Activated CD4-positive, CD25-positive, alpha-beta regulatory T cell (primary cell): Measurements from ENCODE around the gene NAIP.
"Not testable (repeated sequence)": the region's sequence is repeated elsewhere in the genome, so short reads cannot be mapped to it uniquely, and the experiment has no call there.

ENCODE experiments used
- DNase-seq, 4 experiments: peaks; one replicate each; lab custom pipeline; 2025; lab: John Stamatoyannopoulos, UW

NAIP gene

GRCh38 chr5:71025289-71025953 is at the start of gene NAIP:
Gene NAIP, minus strand, starts transcription at chr5:71025339. Its CDS starts 12,424 bp downstream, at chr5:71012915.
- DNase-seq = not testable (repeated sequence)

GRCh38 chr5:71067262-71067928 is 42.3 kb upstream of the NAIP start, which contains the start of gene GTF2H2:
Gene GTF2H2, minus strand, starts transcription at chr5:71067676. Its CDS starts 4,913 bp downstream, at chr5:71062763.
- not testable (repeated sequence) for DNase-seq

- not testable (repeated sequence) for DNase-seq
Measured at GRCh38 chr5:71061322-71061721, 36.2 kb upstream of the NAIP start.

GRCh38 chr5:71059426-71059825 is 34.3 kb upstream of the NAIP start:
- DNase-seq = not testable (repeated sequence)

GRCh38 chr5:71044808-71045207 is 19.7 kb upstream of the NAIP start:
- not testable (repeated sequence) for DNase-seq

GRCh38 chr5:71044128-71044527 is 19.0 kb upstream of the NAIP start:
- DNase-seq = not testable (repeated sequence)

- DNase-seq = not testable (repeated sequence)
Measured at GRCh38 chr5:71031046-71031776, 6.1 kb upstream of the NAIP start.

- DNase-seq = not testable (repeated sequence)
Measured at GRCh38 chr5:71020643-71021042, 4.5 kb downstream of the NAIP start.

- not testable (repeated sequence) for DNase-seq
Measured at GRCh38 chr5:71018376-71019005, 6.6 kb downstream of the NAIP start.

- DNase-seq = no peak
Measured at GRCh38 chr5:71014176-71014575, 11.0 kb downstream of the NAIP start.

GRCh38 chr5:71013575-71013974 is 11.6 kb downstream of the NAIP start:
- DNase-seq = no peak

- no peak for DNase-seq
Measured at GRCh38 chr5:71011194-71011792, 13.8 kb downstream of the NAIP start.

GRCh38 chr5:71006983-71007382 is 18.2 kb downstream of the NAIP start:
- DNase-seq = not testable (repeated sequence)

- not testable (repeated sequence) for DNase-seq
Measured at GRCh38 chr5:70984882-70985281, 40.3 kb downstream of the NAIP start.

GRCh38 chr5:70967220-70967619 is 57.9 kb downstream of the NAIP start:
- not testable (repeated sequence) for DNase-seq

- DNase-seq = not testable (repeated sequence)
Measured at GRCh38 chr5:70964531-70964930, 60.6 kb downstream of the NAIP start.

GRCh38 chr5:70953068-70953467 is 72.1 kb downstream of the NAIP start:
- DNase-seq = not testable (repeated sequence)

GRCh38 chr5:70932560-70932959 is 92.6 kb downstream of the NAIP start:
- DNase-seq = not testable (repeated sequence)

GRCh38 chr5:70931709-70932368 is 93.3 kb downstream of the NAIP start:
- DNase-seq = not testable (repeated sequence)

- DNase-seq = not testable (repeated sequence)
Measured at GRCh38 chr5:70925211-70925562, 100.0 kb downstream of the NAIP start.
